Measurements from ENCODE around the gene SPATA13.

Gene SPATA13

GRCh38 chr13:24276861-24277260, 116.3 kb downstream of the SPATA13 start:
- Histone ChIP-seq H3K9me3 (replicated peaks; ENCODE audit: low read length) (no peaks in the 10 kb centered on the region), H3K4me3 (ENCODE audit: low read length) (no peak overlapping the region), H3K36me3 (ENCODE audit: insufficient read depth, low read length) (no peaks in the 10 kb centered on the region), H3K9ac (ENCODE audit: low read depth, low read length) (no peak overlapping the region), H3K27me3 (ENCODE audit: control insufficient read depth, insufficient read depth, low read length) (no peaks in the 10 kb centered on the region), H3K4me2 (ENCODE audit: low read length) (no peak overlapping the region), H3K4me1 (ENCODE audit: control insufficient read depth, insufficient read depth, low read length) (peaks cover 14% of the 10 kb centered on the region)

GRCh38 chr13:24277761-24278160, 117.2 kb downstream of the SPATA13 start:
- H3K9ac ChIP-seq (ENCODE audit: low read depth, low read length), result no peak overlapping the region
- no peaks in the 10 kb centered on the region for H3K9me3 ChIP-seq (replicated peaks; ENCODE audit: low read length)
- peaks cover 5% of the 10 kb centered on the region for H3K4me1 ChIP-seq (ENCODE audit: control insufficient read depth, insufficient read depth, low read length)
- H3K36me3 ChIP-seq (ENCODE audit: insufficient read depth, low read length), result no peaks in the 10 kb centered on the region
- no peak overlapping the region for H3K4me2 ChIP-seq (ENCODE audit: low read length)
- no peak overlapping the region for H3K4me3 ChIP-seq (ENCODE audit: low read length)
- H3K27me3 ChIP-seq (ENCODE audit: control insufficient read depth, insufficient read depth, low read length), result no peaks in the 10 kb centered on the region

- H3K9ac ChIP-seq (ENCODE audit: low read depth, low read length), result no peak overlapping the region
- H3K4me3 ChIP-seq (ENCODE audit: low read length), result no peak overlapping the region
- no peak overlapping the region for H3K4me2 ChIP-seq (ENCODE audit: low read length)
- no peaks in the 10 kb centered on the region for H3K27me3 ChIP-seq (ENCODE audit: control insufficient read depth, insufficient read depth, low read length)
- no peaks in the 10 kb centered on the region for H3K36me3 ChIP-seq (ENCODE audit: insufficient read depth, low read length)
- H3K9me3 ChIP-seq (replicated peaks; ENCODE audit: low read length), result no peaks in the 10 kb centered on the region
- no peaks in the 10 kb centered on the region for H3K4me1 ChIP-seq (ENCODE audit: control insufficient read depth, insufficient read depth, low read length)
These were observed 119.0 kb downstream of the SPATA13 start for GRCh38 chr13:24279327-24280110.

GRCh38 chr13:24280720-24281119, 120.2 kb downstream of the SPATA13 start:
- H3K9me3 ChIP-seq (replicated peaks; ENCODE audit: low read length), result no peaks in the 10 kb centered on the region
- H3K27me3 ChIP-seq (ENCODE audit: control insufficient read depth, insufficient read depth, low read length), result no peaks in the 10 kb centered on the region
- H3K9ac ChIP-seq (ENCODE audit: low read depth, low read length), result no peak overlapping the region
- H3K4me1 ChIP-seq (ENCODE audit: control insufficient read depth, insufficient read depth, low read length), result no peaks in the 10 kb centered on the region
- H3K4me3 ChIP-seq (ENCODE audit: low read length), result no peak overlapping the region
- H3K4me2 ChIP-seq (ENCODE audit: low read length), result no peak overlapping the region
- H3K36me3 ChIP-seq (ENCODE audit: insufficient read depth, low read length), result no peaks in the 10 kb centered on the region

- Histone ChIP-seq H3K4me3 (ENCODE audit: low read length) (no peak overlapping the region), H3K27me3 (ENCODE audit: control insufficient read depth, insufficient read depth, low read length) (no peaks in the 10 kb centered on the region), H3K9ac (ENCODE audit: low read depth, low read length) (no peak overlapping the region), H3K9me3 (replicated peaks; ENCODE audit: low read length) (no peaks in the 10 kb centered on the region), H3K36me3 (ENCODE audit: insufficient read depth, low read length) (no peaks in the 10 kb centered on the region), H3K4me1 (ENCODE audit: control insufficient read depth, insufficient read depth, low read length) (no peaks in the 10 kb centered on the region), H3K4me2 (ENCODE audit: low read length) (no peak overlapping the region)
These were observed 120.9 kb downstream of the SPATA13 start for GRCh38 chr13:24281188-24282008.

- Histone ChIP-seq H3K4me1 (ENCODE audit: control insufficient read depth, insufficient read depth, low read length) (no peaks in the 10 kb centered on the region), H3K36me3 (ENCODE audit: insufficient read depth, low read length) (no peaks in the 10 kb centered on the region)
These were observed 121.7 kb downstream of the SPATA13 start for GRCh38 chr13:24282256-24282655.

GRCh38 chr13:24284889-24285565, 124.5 kb downstream of the SPATA13 start:
- no peak overlapping the region for H3K9ac ChIP-seq (ENCODE audit: low read depth, low read length)
- no peaks in the 10 kb centered on the region for H3K27me3 ChIP-seq (ENCODE audit: control insufficient read depth, insufficient read depth, low read length)
- no peak overlapping the region for H3K4me2 ChIP-seq (ENCODE audit: low read length)
- no peaks in the 10 kb centered on the region for H3K9me3 ChIP-seq (replicated peaks; ENCODE audit: low read length)
- no peaks in the 10 kb centered on the region for H3K36me3 ChIP-seq (ENCODE audit: insufficient read depth, low read length)
- no peaks in the 10 kb centered on the region for H3K4me1 ChIP-seq (ENCODE audit: control insufficient read depth, insufficient read depth, low read length)
- H3K4me3 ChIP-seq (ENCODE audit: low read length), result no peak overlapping the region

More at GRCh38 chr13:24282256-24282655, 121.7 kb downstream of the SPATA13 start:
- no peak overlapping the region for H3K4me3 ChIP-seq (ENCODE audit: low read length)
- no peaks in the 10 kb centered on the region for H3K27me3 ChIP-seq (ENCODE audit: control insufficient read depth, insufficient read depth, low read length)
- H3K4me2 ChIP-seq (ENCODE audit: low read length), result no peak overlapping the region
- H3K9me3 ChIP-seq (replicated peaks; ENCODE audit: low read length), result no peaks in the 10 kb centered on the region
- H3K9ac ChIP-seq (ENCODE audit: low read depth, low read length), result no peak overlapping the region

- Histone ChIP-seq H3K4me3 (ENCODE audit: low read length) (no peak overlapping the region), H3K4me2 (ENCODE audit: low read length) (no peak overlapping the region), H3K27me3 (ENCODE audit: control insufficient read depth, insufficient read depth, low read length) (no peaks in the 10 kb centered on the region), H3K9ac (ENCODE audit: low read depth, low read length) (no peak overlapping the region), H3K9me3 (replicated peaks; ENCODE audit: low read length) (no peaks in the 10 kb centered on the region), H3K4me1 (ENCODE audit: control insufficient read depth, insufficient read depth, low read length) (no peaks in the 10 kb centered on the region), H3K36me3 (ENCODE audit: insufficient read depth, low read length) (no peaks in the 10 kb centered on the region)
These were observed 126.1 kb downstream of the SPATA13 start for GRCh38 chr13:24286624-24287023.

- H3K4me2 ChIP-seq (ENCODE audit: low read length), result no peak overlapping the region
- no peaks in the 10 kb centered on the region for H3K9me3 ChIP-seq (replicated peaks; ENCODE audit: low read length)
- H3K9ac ChIP-seq (ENCODE audit: low read depth, low read length), result no peak overlapping the region
- H3K4me1 ChIP-seq (ENCODE audit: control insufficient read depth, insufficient read depth, low read length), result no peaks in the 10 kb centered on the region
- H3K27me3 ChIP-seq (ENCODE audit: control insufficient read depth, insufficient read depth, low read length), result no peaks in the 10 kb centered on the region
- H3K36me3 ChIP-seq (ENCODE audit: insufficient read depth, low read length), result no peaks in the 10 kb centered on the region
- no peak overlapping the region for H3K4me3 ChIP-seq (ENCODE audit: low read length)
These were observed 127.3 kb downstream of the SPATA13 start for GRCh38 chr13:24287748-24288287.

- Histone ChIP-seq H3K4me2 (ENCODE audit: low read length) (no peak overlapping the region), H3K27me3 (ENCODE audit: control insufficient read depth, insufficient read depth, low read length) (no peaks in the 10 kb centered on the region), H3K36me3 (ENCODE audit: insufficient read depth, low read length) (no peaks in the 10 kb centered on the region), H3K9me3 (replicated peaks; ENCODE audit: low read length) (no peaks in the 10 kb centered on the region), H3K4me3 (ENCODE audit: low read length) (no peak overlapping the region), H3K9ac (ENCODE audit: low read depth, low read length) (no peak overlapping the region), H3K4me1 (ENCODE audit: control insufficient read depth, insufficient read depth, low read length) (no peaks in the 10 kb centered on the region)
These were observed 128.3 kb downstream of the SPATA13 start for GRCh38 chr13:24288870-24289269.

GRCh38 chr13:24290280-24290932, 129.9 kb downstream of the SPATA13 start:
- Histone ChIP-seq H3K4me2 (ENCODE audit: low read length) (no peak overlapping the region), H3K36me3 (ENCODE audit: insufficient read depth, low read length) (no peaks in the 10 kb centered on the region), H3K9me3 (replicated peaks; ENCODE audit: low read length) (no peaks in the 10 kb centered on the region), H3K27me3 (ENCODE audit: control insufficient read depth, insufficient read depth, low read length) (no peaks in the 10 kb centered on the region), H3K4me1 (ENCODE audit: control insufficient read depth, insufficient read depth, low read length) (no peaks in the 10 kb centered on the region), H3K4me3 (ENCODE audit: low read length) (no peak overlapping the region), H3K9ac (ENCODE audit: low read depth, low read length) (no peak overlapping the region)
